HL-60/S4 treated with retinoic acid at 250 ng/mL for 4 days and 3 days (cell line): ENCODE measurements around the gene DDX43.
"Not testable (repeated sequence)": the region's sequence is repeated elsewhere in the genome, so short reads cannot be mapped to it uniquely, and the experiment has no call there.

Experiments used
- in situ Hi-C: fragments of 300-500 bp; cut with MboI; formaldehyde crosslinking; loops from 2 replicates; pipeline ENCODE4 v1.7.0; 2022; ENCODE audit warnings: low sequenced_read_pairs

Gene DDX43

DNA sequence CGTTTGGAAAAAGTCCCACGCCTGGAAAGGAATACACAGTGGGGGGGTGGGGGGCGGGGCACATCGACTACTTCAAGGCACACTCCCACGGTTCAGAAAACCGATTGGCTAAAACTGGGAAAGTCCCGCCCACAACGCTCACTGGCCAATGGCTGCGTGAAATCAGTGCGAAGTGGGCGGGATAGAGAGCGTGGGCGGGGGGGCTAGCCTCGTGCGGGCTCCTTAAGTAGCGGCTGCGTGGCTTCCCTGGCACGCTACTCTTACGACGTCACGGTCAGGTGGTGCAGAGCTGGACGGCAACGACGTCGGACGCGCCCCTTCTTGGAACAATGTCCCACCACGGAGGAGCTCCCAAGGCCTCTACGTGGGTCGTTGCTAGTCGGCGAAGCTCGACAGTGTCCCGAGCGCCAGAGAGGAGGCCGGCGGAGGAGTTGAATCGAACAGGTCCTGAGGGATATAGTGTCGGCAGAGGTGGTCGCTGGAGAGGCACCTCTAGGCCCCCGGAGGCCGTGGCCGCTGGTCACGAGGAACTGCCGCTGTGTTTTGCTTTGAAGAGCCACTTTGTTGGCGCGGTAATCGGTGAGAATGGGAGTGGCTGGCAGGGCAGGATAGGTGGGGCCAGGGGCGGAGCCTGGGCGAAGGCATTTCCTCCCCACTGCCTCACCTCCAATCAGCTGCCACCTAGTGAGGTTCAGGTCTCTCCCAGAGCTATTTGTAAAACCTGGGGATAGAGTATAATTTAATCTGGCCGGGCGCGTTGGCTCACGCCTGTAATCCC, at the start of gene DDX43:
DDX43 (plus strand) TSS at position 252 of the 778 bp plus-strand sequence; CDS start at position 330, 78 bp downstream.
- in situ Hi-C loops: no loop called here

GRCh38 chr6:73348550-73349204, 46.0 kb upstream of the DDX43 start:
- in situ Hi-C loops: no loop called here

DNA sequence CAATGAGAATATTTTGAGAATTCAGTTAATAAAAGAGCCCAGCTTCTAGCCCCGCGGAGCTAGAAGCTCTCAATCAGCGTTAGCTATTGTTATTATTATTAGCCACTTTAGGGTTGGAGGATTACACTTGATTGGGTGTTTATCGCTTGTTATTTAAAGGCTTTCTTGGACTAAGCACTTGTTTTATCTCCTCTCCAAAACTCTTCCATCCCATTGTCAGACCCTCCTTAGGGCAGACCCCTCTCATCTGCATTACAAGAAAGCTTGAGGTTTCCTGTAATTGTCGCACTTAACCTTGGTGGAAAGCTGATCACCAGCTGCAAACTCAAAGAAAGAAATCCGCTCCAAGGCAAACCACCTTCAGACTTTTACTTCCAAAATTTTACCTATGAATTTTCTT, 45.3 kb upstream of the DDX43 start:
- in situ Hi-C loops: no loop called here

GRCh38 chr6:73353636-73354593, 40.7 kb upstream of the DDX43 start, which contains the start of gene DPPA5:
Gene DPPA5, minus strand, starts transcription at chr6:73354276. Its CDS starts 51 bp downstream, at chr6:73354225.
- in situ Hi-C loops: no loop called here

GRCh38 chr6:73362358-73362757, 32.3 kb upstream of the DDX43 start, which contains the start of gene KHDC3L:
Gene KHDC3L, plus strand, starts transcription at chr6:73362658. Its CDS starts 72 bp downstream, at chr6:73362730.
- in situ Hi-C loops: no loop called here

GRCh38 chr6:73362869-73363536, 31.6 kb upstream of the DDX43 start:
- in situ Hi-C loops: no loop called here

- in situ Hi-C loops: no loop called here
Observed at GRCh38 chr6:73363537-73363875, 31.1 kb upstream of the DDX43 start.

DNA sequence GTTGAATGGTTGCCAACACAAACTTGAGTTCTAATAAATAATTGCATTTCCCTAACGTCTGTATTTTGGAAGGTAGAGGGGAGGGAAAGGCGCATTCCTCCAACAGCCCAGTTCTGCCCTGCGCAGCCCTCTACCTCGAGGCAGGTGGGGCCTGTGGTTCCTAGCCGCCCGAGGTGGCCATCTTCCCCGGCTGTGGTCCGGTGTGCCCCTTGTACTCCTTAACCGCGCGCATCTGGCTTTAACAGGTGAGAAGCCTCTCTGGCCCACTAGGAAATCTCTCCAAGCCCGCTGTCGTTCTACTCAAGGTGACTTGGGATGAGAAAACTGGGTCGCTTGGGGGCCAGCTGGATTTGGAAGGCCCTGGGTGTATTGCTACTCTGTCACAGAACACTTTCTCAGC, 30.5 kb upstream of the DDX43 start:
- in situ Hi-C loops: no loop called here

DNA sequence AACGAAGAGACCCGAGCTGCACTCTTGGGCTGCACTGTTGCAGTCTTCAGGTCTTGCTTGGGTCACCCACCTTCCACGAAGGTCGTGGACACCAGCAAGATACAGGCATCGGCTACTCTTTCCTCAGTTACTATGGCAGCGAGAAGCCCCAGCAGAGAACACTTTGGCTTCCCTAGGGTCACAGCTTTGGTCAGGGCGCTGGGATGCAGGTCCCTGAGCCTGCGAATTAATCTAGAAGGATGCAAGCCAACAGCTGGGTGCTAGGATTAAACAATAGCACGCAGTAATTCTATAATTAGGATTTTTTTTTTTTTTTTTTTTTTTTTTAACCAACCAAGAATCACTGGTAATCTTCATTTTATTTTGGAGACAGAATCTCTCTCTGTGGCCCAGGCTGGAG, 30.1 kb upstream of the DDX43 start:
- in situ Hi-C loops: no loop called here

- in situ Hi-C loops: no loop called here
Observed at GRCh38 chr6:73367761-73368355, 26.8 kb upstream of the DDX43 start.

DNA sequence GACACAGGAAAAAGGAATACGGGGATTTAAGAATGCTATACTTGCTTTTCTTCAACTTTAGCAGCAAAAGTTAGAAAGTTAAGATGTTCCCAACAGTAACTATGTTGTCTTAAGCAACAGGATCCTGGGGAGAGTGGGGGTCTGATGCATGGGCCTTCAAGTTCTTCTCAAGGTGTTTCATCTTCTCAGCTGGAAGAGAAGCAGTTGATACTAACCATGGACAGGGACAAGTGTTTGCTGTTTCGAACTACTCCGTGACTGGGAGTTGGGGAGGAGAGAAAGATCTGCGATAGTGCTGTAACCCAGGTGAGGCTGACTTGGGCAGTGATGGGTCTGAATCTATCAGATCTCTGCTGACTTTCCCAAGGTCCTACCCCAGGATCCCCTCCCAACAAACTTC, 26.0 kb upstream of the DDX43 start:
- in situ Hi-C loops: no loop called here

- in situ Hi-C loops: no loop called here
Observed at GRCh38 chr6:73369157-73369556, 25.5 kb upstream of the DDX43 start.

GRCh38 chr6:73369563-73369962, 25.1 kb upstream of the DDX43 start, which contains the start of gene OOEP:
Gene OOEP, minus strand, starts transcription at chr6:73369897. Its CDS starts 105 bp downstream, at chr6:73369792.
- in situ Hi-C loops: no loop called here

GRCh38 chr6:73371984-73372383, 22.6 kb upstream of the DDX43 start:
- in situ Hi-C loops: no loop called here

GRCh38 chr6:73372516-73372915, 22.1 kb upstream of the DDX43 start:
- in situ Hi-C loops: no loop called here

- in situ Hi-C loops: no loop called here
Observed at GRCh38 chr6:73375216-73375615, 19.4 kb upstream of the DDX43 start.

GRCh38 chr6:73377225-73377624, 17.4 kb upstream of the DDX43 start:
- in situ Hi-C loops: no loop called here

DNA sequence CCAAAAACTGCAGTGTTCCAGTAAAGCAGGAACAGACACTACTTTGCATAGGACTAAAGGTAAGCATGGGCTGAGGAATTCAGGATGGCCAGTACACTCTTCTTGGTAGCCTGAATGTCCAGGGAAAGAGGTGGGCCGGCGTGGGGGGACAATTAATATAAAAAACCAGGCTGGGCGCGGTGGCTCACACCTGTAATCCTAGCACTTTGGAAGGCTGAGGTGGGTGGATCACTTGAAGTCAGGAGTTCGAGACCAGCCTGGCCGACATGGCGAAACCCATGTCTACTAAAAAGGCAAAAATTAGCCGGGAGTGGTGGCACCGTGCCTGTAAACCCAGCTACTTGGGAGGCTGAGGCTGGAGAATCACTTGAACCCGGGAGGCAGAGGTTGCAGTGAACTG, 13.1 kb upstream of the DDX43 start:
- in situ Hi-C loops: not testable (repeated sequence)

DNA sequence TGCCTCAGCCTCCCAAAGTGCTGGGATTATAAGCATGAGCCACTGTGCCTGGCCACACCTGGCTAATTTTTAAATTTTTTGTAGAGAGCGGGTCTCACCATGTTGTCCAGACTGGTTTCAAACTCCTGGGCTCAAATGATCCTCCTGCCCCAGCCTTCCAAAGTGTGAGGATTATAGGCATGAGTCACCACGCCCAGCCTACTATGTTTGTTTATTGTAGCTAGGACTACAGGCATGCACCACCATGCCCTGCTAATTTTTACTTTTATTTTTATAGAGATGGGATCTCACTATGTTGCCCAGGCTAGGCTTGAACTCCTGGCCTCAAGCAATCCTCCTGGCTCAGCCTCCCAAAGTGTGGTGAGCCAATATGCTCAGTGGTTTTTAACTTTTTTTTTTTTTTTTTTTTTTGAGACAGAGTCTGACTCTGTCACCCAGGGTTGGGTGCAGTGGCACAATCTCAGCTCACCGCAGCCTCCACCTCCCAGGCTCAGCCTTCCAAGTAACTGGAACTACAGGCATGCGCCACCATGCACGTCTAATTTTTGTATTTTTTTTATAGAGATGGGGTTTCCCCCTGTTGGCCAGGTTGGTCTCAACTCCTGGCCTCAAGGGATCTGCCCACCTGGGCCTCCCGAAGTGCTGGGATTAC, 12.0 kb upstream of the DDX43 start:
- in situ Hi-C loops: no loop called here

GRCh38 chr6:73388433-73388799, 6.2 kb upstream of the DDX43 start:
- in situ Hi-C loops: no loop called here
